Endodermal cell (in vitro differentiated cells): Measurements from ENCODE around the gene ZNF213. TPM values are rescaled to one million over a fixed set of nuclear protein-coding genes. Genes with fewer than 3 reads are reported as not detected.
A peak's percentile ranks its signal among the peaks of the same experiment; 100 is the strongest.

ENCODE experiments used
- DNase-seq: peaks from one replicate; pipeline ENCODE4 v3.0.0-alpha.2; 2017
- H3K27ac ChIP-seq: 2 replicates; pipeline ENCODE4 v1.5.1; 2013; ENCODE audit warnings: mild to moderate bottlenecking, low read depth, low read length, moderate library complexity
- H3K27me3 ChIP-seq: 2 replicates; pipeline ENCODE4 v1.6.1; 2013; ENCODE audit warnings: mild to moderate bottlenecking, low read length, moderate library complexity; ENCODE audit not compliant: insufficient read depth, control insufficient read depth, poor library complexity, severe bottlenecking
- H3K36me3 ChIP-seq: 2 replicates; pipeline ENCODE4 v1.7.0; 2013; ENCODE audit warnings: mild to moderate bottlenecking, low read length, moderate library complexity; ENCODE audit not compliant: control insufficient read depth, insufficient read depth
- H3K4me1 ChIP-seq: one replicate; pipeline ENCODE4 v1.7.0; 2013; ENCODE audit warnings: low read length; ENCODE audit not compliant: control insufficient read depth, insufficient read depth
- H3K4me3 ChIP-seq: 2 replicates; pipeline ENCODE4 v1.5.1; 2013; ENCODE audit warnings: mild to moderate bottlenecking, low read length, moderate library complexity
- H3K9ac ChIP-seq: 2 replicates; pipeline ENCODE4 v1.6.1; 2013; ENCODE audit warnings: mild to moderate bottlenecking, low read length, moderate library complexity; ENCODE audit not compliant: poor library complexity, severe bottlenecking; ENCODE audit errors: extremely low read depth
- H3K9me3 ChIP-seq: 2 replicates; pipeline ENCODE4 v1.6.1; 2013; ENCODE audit warnings: mild to moderate bottlenecking, low read length, moderate library complexity; ENCODE audit not compliant: control insufficient read depth
- H3K27ac Mint-ChIP-seq: 2 replicates; pipeline ENCODE4 v1.8.0; 2020; ENCODE audit warnings: mixed read lengths
- H3K27me3 Mint-ChIP-seq: 2 replicates; pipeline ENCODE4 v1.8.0; 2021; ENCODE audit warnings: mild to moderate bottlenecking, mixed read lengths; ENCODE audit not compliant: insufficient read depth
- H3K36me3 Mint-ChIP-seq: 2 replicates; pipeline ENCODE4 v1.8.0; 2020; ENCODE audit warnings: low read depth, mixed read lengths
- H3K4me1 Mint-ChIP-seq: 2 replicates; pipeline ENCODE4 v1.8.0; 2020; ENCODE audit warnings: mixed read lengths
- H3K4me3 Mint-ChIP-seq: 2 replicates; pipeline ENCODE4 v1.8.0; 2020; ENCODE audit warnings: mild to moderate bottlenecking, moderate library complexity, mixed read lengths
- H3K9me3 Mint-ChIP-seq: 2 replicates; pipeline ENCODE4 v1.8.0; 2020; ENCODE audit warnings: mild to moderate bottlenecking, mixed read lengths
- WGBS, 2 experiments: methylation state at CpG; one replicate each; pipeline versions ENCODE4 v1.1.5 to v1.1.7; 2013; ENCODE audit warnings: missing lambda C conversion rate in 2 of 2, mixed read lengths in 1 of 2; ENCODE audit not compliant: insufficient coverage in 1 of 2, insufficient read length in 1 of 2; 5-methylcytosine and 5-hydroxymethylcytosine counted together
- total RNA-seq, 2 donors: library from RNA; stranded (reverse); fragmentation: NEBNext Ultra II Directional in 1 of 2; extraction: Animal tissue kit (Norgen Biotek cat#: 25700) in 1 of 2; gene quantifications; 2 replicates in 1 of 2; 3 replicates in 1 of 2; pipeline ENCODE4 v1.2.1, GENCODE V29; 2021
- TF ChIP-seq, protein P1 (sequence below): fragments of 200-600 bp; sonication (generic); conservative IDR thresholded peaks from 2 replicates; pipeline ENCODE4 v1.5.0; 2021; ENCODE audit warnings: antibody characterized with exemption, mild to moderate bottlenecking

Gene ZNF213
- total RNA-seq, 2 donors from 2014 or later, result 5.1 to 6.3 TPM

DNA sequence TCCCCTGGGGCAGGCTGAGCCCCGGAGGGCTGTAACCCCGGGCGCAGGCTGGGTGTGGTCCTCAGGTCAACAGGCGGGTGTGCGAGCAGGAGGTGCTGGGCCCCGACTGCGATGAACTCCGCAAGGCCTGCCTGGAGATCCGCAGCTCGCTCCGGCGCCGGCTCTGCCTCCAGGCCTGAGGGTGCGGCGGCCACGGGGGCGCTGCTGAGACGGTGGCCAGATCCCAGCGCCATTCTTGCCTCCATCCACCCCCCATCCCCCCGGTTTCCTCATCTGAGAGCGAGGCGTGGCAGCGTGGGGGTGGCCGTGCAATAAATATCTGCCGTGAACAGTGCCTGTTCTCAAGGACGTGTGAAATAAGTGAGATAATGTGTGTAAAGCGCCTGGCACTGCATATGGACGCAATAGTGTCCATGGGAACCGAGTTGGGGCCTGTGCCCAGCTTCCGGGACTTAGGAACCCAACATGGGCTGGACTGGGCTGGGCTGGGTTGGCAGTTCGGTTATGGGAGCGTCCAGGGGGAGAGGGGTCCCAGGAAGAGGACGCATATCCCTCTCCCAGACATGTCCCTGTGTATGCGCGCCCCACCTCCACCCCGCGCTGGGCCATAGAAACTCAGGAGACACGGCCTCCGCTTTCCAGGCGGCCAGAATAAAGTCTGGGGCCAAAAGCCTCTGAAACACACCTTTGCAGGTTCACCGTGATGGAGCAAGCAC, 15.0 kb downstream of the ZNF213 start:
- Histone ChIP-seq H3K27me3 (peaks cover 19% of the 10 kb centered on the region), H3K36me3 (no peaks in the 10 kb centered on the region), H3K4me1 (no peaks in the 10 kb centered on the region), H3K9me3 (no peaks in the 10 kb centered on the region), H3K4me3 (peak overlapping the region; percentile 90), H3K9ac (peak overlapping the region; percentile 56), H3K27ac (no peak overlapping the region)
- peaks cover 23% of the 10 kb centered on the region for H3K27me3 Mint-ChIP-seq
- no peaks in the 10 kb centered on the region for H3K36me3 Mint-ChIP-seq
- H3K9me3 Mint-ChIP-seq, result no peaks in the 10 kb centered on the region
- peak overlapping the region; percentile 93 for H3K27ac Mint-ChIP-seq
- H3K4me1 Mint-ChIP-seq, result peaks cover 4% of the 10 kb centered on the region
- 1 to 6% methylated on average over 22 to 41 of the region's 41 CpGs for WGBS, 2 experiments
- H3K4me3 Mint-ChIP-seq, result peak overlapping the region; percentile 82
- DNase-seq, result peak; percentile 91
- TF ChIP-seq, protein P1, sequence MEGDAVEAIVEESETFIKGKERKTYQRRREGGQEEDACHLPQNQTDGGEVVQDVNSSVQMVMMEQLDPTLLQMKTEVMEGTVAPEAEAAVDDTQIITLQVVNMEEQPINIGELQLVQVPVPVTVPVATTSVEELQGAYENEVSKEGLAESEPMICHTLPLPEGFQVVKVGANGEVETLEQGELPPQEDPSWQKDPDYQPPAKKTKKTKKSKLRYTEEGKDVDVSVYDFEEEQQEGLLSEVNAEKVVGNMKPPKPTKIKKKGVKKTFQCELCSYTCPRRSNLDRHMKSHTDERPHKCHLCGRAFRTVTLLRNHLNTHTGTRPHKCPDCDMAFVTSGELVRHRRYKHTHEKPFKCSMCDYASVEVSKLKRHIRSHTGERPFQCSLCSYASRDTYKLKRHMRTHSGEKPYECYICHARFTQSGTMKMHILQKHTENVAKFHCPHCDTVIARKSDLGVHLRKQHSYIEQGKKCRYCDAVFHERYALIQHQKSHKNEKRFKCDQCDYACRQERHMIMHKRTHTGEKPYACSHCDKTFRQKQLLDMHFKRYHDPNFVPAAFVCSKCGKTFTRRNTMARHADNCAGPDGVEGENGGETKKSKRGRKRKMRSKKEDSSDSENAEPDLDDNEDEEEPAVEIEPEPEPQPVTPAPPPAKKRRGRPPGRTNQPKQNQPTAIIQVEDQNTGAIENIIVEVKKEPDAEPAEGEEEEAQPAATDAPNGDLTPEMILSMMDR, result peak; percentile 77

DNA sequence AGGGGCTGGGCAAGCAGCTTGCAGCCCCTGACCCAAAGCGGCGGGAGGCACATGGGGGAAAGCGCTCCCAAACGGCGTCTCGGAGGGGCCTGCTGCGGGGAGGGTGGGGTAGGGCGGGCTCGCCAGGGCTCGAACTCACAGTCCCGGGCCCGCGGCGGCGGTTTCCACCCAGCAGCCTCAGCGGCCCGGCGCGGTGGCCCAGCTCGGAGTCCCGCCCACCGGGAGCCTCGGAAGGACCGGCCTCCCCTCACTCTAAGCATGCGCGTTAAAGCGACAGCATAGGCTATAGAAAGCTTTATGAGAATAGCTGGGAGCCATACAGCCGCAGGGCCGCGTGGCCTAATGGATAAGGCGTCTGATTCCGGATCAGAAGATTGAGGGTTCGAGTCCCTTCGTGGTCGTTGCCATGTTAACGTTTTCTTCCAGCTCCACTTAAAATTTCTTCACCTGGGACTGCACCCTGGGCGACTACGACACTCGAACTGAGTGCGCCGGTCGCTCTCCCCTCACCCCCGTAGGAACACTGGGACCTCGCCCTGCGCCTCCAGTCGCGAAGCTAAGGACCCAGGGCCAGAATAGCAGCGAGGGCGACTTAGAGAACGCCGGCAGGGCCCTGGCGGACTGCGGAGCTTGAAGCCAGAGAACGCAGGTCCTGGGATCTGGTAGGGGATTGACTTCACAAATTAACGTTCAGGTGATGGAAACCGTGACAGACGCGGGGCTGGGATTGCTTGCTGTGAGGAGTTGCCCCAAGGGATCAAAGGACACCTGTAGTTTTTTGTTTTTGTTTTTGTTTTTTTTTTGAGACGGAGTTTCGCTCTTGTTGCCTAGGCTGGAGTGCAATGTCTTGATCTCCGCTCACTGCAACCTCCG, 15.8 kb downstream of the ZNF213 start:
- Histone ChIP-seq H3K4me3 (peak overlapping the region; percentile 90), H3K27me3 (peaks cover 19% of the 10 kb centered on the region), H3K36me3 (no peaks in the 10 kb centered on the region), H3K9ac (peak overlapping the region; percentile 60), H3K4me1 (no peaks in the 10 kb centered on the region), H3K9me3 (no peaks in the 10 kb centered on the region), H3K27ac (no peak overlapping the region)
- Mint-ChIP-seq H3K27me3 (peaks cover 28% of the 10 kb centered on the region), H3K4me3 (peak overlapping the region; percentile 82), H3K36me3 (no peaks in the 10 kb centered on the region), H3K9me3 (peaks cover 2% of the 10 kb centered on the region), H3K4me1 (peaks cover 4% of the 10 kb centered on the region), H3K27ac (peak overlapping the region; percentile 93)
- TF ChIP-seq, protein P1, result peak; percentile 11
- peak; percentile 99 for DNase-seq
- 0 to 1% methylated on average over 22 to 61 of the region's 62 CpGs for WGBS, 2 experiments

DNA sequence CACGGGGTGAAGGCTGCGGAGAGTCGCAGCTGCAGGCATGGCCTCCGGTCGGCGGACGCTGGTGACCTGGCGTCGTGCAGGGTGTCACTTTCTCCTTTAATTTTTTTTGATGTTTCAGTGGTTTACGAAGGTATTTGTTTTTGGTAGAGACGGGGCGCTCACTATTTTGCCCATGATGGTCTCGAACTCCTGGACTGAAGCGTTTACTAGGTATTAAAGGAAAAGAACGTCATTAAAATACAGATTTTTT, 17.1 kb downstream of the ZNF213 start:
- no peaks in the 10 kb centered on the region for H3K4me1 ChIP-seq
- Mint-ChIP-seq H3K36me3 (no peaks in the 10 kb centered on the region), H3K4me1 (peaks cover 4% of the 10 kb centered on the region), H3K27me3 (peaks cover 27% of the 10 kb centered on the region), H3K9me3 (peaks cover 2% of the 10 kb centered on the region), H3K4me3 (peak overlapping the region; percentile 82), H3K27ac (peak overlapping the region; percentile 83)
- peak; percentile 61 for DNase-seq
- H3K4me3 ChIP-seq, result peak overlapping the region; percentile 93
- H3K27ac ChIP-seq, result no peak overlapping the region
- peaks cover 19% of the 10 kb centered on the region for H3K27me3 ChIP-seq
- TF ChIP-seq, protein P1, result no peak
- H3K36me3 ChIP-seq, result no peaks in the 10 kb centered on the region
- H3K9ac ChIP-seq, result peak overlapping the region; percentile 43
- no peaks in the 10 kb centered on the region for H3K9me3 ChIP-seq
- WGBS, 2 experiments, result 11% methylated on average over 9 to 15 of the region's 15 CpGs
